Measurements from ENCODE around the gene RASA1.

The RASA1 gene

GRCh38 chr5:87403899-87404298, 136.2 kb downstream of the RASA1 start:
- no peak for DNase-seq (ENCODE audit: low spot score)

DNA sequence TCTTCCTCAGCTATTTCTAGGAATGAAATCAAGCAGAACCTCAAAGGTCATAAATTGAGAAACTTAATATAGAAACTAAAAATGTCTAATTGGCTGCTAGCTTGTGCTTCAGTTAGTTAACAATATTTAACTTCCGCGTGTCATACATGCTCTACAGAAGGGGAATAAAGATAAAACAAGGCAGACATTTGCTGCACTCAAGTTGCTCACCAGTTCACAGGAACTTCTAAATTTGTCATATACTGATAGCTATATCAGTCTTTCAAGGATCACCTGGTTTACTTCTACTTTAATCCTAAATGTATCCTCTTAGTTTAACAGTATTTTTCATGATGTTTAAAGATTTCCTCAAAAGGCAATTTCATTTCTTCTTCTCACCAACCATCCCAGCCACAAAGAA, 136.7 kb downstream of the RASA1 start:
- DNase-seq (ENCODE audit: low spot score): no peak

DNA sequence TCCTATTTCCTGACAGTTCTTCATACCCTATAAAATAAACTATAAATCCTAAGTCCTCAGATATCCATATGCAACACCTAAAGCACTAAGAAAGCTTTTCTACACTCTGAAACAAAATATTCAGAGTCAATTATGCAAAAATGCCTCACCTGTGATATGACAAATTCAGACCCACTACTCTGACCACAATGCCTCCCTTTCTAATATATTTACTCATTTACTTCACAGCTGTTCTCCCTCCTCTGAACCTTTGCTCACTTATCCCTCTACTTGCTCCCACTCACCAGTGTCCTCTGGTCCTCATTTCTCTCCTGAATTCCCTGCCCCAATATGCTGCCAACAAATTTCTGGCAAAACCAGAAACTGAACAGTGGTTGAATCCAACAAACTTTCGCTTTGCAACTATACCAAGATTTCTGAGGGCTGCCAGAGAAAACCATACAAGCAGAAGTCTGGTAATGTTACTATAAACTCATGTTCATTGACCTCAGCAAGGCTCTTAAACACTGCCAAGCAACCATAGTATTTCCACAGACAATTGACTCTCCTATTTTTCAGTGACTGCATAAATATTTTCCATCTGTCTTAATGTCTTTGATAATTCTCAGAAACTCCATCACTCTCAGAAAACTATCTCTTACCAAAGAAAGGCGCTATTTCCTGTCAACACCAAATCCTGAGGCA, 137.9 kb downstream of the RASA1 start:
- DNase-seq (ENCODE audit: low spot score): no peak

- no peak for DNase-seq (ENCODE audit: low spot score)
Measured at GRCh38 chr5:87408204-87408603, 140.5 kb downstream of the RASA1 start.

GRCh38 chr5:87410931-87411330, 143.2 kb downstream of the RASA1 start:
- peak; percentile 55 for DNase-seq (ENCODE audit: low spot score)

- no peak for DNase-seq (ENCODE audit: low spot score)
Measured at GRCh38 chr5:87411586-87411972, 143.9 kb downstream of the RASA1 start.

DNA sequence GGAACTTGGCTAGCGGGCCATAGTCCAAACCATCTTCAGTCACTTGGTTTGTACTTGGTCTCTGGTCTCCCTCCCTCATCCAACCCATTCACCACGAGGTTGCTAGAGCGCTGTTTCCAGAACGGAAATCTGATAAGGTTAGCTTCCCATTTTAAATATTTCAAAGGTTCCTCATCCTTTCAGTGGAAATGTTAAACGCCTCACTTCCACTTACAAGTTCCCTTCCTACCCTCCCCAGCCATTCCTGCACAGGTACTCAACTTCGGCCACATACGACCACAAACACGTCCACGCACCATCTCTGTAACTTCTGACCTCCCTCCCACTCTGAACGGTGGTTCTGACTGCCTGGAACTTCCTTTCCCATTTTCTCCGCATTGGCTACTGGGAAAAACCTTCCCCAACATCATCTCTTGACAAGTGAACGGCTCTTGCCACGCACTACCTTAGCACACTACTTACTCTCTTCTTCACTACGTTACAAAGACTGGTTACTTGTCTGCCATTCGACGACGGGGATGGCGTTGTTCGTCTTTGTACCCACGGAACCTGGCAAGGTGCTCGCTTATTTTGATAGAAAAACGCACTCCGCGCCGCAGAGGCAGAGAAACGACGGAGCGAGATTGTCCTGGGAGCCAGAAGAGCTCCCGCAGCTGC, 144.4 kb downstream of the RASA1 start:
- DNase-seq (ENCODE audit: low spot score): peak; percentile 15

DNA sequence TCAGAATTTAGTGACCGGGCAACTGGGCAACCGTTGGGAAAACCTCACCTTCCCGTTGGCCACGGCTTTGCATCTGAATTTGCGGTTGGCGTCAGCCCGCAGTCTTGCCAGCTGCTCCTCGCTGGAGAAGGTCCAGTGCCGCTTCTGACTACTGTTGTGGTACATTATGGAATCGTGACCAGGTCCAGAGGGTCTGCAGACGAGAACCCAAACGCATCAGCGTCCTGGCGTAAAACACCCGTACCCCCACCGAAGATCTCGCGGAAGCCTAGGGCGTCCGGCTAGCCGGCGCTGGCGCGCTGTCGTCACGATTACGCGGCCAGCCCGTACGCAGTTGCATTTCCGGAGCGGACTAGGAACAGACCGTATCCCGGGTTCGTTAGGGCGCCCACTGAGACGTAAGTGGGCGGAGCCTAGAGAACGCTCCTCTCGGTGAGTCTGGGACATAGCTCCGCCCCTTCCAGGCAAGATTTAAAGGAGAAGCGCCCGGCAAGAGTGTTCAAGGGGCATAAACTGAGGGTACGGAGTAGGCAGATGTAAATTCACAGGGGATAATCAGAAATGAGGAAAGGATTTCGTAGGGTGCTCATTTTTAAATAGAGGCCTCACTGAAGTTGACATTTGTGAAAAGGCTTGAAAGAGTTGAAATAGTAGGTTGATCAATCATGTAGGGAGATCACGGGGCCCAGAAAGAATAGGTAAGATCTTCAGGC, 145.1 kb downstream of the RASA1 start, which contains the start of gene CCNH:
TSS of gene CCNH (minus strand) at position 301 of the 713 bp plus-strand sequence. CDS start at position 165, 136 bp downstream.
- DNase-seq (ENCODE audit: low spot score): peak; percentile 97

- DNase-seq (ENCODE audit: low spot score): no peak
Measured at GRCh38 chr5:87413343-87413645, 145.6 kb downstream of the RASA1 start.

GRCh38 chr5:87418506-87418905, 150.8 kb downstream of the RASA1 start:
- DNase-seq (ENCODE audit: low spot score): no peak

- DNase-seq (ENCODE audit: low spot score): no peak
Measured at GRCh38 chr5:87421307-87421706, 153.6 kb downstream of the RASA1 start.

DNA sequence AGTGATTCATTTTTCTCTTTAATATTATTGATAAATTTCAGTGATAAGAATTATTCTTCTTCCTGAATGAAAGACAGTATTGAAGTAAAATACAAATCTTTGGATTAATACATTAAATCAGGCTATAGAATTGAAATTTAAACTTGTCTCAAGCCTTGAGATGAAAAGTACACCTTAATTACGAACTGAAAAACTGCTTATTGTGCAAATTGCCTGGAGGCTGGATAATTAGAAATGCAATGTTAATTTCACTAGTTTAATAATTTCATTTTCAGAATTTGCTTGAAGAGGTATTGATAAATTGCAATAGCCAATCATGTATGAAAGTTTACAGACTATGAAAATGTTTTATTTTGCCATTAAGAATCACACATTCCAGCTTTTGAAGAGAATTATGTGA, 156.1 kb downstream of the RASA1 start:
- no peak for DNase-seq (ENCODE audit: low spot score)

DNA sequence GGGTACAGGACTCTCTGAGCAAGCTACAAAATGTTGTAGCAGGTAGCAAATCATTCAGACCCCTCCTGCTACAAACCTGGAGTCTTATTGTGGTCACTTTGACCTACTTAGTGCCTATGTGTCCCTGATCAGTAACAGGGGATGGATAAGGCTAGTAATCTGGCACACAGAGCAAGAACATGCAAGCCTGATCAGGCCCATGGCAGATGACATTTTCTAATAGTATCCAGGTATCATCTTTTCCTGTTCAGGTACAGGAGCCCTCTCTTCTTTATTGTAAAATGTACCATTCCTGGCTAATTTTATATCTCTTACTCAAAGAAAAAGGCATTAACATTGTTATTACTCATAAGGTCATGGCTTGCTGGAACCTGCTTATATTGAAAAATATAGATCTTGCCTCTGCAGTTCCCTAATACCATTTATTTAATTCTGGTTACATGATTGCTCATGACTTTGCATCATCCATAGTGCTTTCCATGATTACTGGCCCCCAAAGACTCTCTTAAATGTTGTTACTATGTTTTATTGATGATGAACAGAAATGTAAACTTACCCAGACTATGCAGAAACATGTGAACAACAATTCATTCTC, 163.3 kb downstream of the RASA1 start:
- DNase-seq (ENCODE audit: low spot score): no peak

- DNase-seq (ENCODE audit: low spot score): no peak
Measured at GRCh38 chr5:87432460-87432859, 164.8 kb downstream of the RASA1 start.

GRCh38 chr5:87433945-87434344, 166.3 kb downstream of the RASA1 start:
- no peak for DNase-seq (ENCODE audit: low spot score)

- no peak for DNase-seq (ENCODE audit: low spot score)
Measured at GRCh38 chr5:87434461-87434860, 166.8 kb downstream of the RASA1 start.

DNA sequence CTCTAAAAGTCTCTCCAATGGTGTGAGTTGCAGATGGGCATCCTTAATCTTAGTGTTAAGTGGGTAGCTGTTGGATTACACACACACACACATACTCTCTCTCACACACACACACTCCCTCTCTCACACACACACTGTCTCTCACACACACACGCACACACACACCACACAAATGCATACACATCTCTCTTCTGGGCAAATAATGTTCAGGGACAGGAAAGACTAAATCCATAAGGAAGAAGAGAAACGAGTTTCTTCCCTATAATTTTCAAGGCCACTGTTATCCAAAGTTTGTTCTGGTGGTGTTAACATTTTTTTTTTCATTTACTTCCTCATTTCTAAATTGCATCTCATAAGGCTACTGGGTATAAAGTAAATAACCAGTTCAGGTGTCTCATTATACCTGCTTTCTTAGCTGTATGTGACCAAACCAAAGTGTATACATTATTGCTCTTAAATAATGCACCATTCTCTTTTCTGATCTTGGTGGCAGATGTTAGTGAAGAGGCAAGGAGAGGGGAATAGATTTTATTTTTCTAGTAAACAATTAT, 167.5 kb downstream of the RASA1 start:
- no peak for DNase-seq (ENCODE audit: low spot score)

DNA sequence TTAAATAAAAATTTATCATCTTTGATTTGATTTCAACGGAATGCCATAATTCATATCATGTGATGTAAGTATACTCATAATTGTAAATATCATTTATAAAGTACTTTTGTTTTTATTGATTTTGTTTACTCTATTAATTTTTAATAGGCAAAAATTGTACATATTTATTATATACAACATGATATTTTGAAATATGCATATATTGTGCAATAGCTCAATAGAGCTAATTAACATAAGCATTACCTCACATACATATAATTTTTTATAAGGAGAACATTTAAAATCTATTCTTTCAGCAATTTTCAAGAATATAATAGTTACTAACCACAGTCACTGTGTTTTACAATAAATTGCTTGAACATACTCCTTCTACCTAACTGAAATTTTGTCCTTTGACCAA, 170.0 kb downstream of the RASA1 start:
- DNase-seq (ENCODE audit: low spot score): no peak

- no peak for DNase-seq (ENCODE audit: low spot score)
Measured at GRCh38 chr5:87438231-87438630, 170.5 kb downstream of the RASA1 start.

Data from AG20443 (cell line).